CD4-positive, alpha-beta memory T cell (primary cell): Measurements from ENCODE around the gene MRPS25. TPM values are rescaled to one million over a fixed set of nuclear protein-coding genes. Genes with fewer than 3 reads are reported as not detected.

Experiments
- CTCF ChIA-PET: fragments of 350-600 bp; sonication (Branson Sonifier 250); formaldehyde crosslinking; loops from one replicate; lab custom pipeline; 2021; ENCODE audit warnings: inconsistent platforms; ENCODE audit not compliant: partially characterized antibody; lab: Charles Lee
- POLR2A ChIA-PET: fragments of 350-600 bp; sonication (Branson Sonifier 250); formaldehyde crosslinking; loops from one replicate; lab custom pipeline; 2021; ENCODE audit not compliant: partially characterized antibody; lab: Charles Lee
- DNase-seq, 5 donors: peaks; one replicate each; pipeline versions ENCODE4 v3.0.0 to v3.0.0-alpha.2; 2020 to 2022; ENCODE audit warnings: mixed read lengths in 1 of 5
- H3K27ac ChIP-seq: one replicate; pipeline ENCODE4 v1.7.0; 2013; ENCODE audit warnings: low read depth, low read length
- H3K27me3 ChIP-seq: 2 replicates; pipeline ENCODE4 v1.7.0; 2013; ENCODE audit warnings: mild to moderate bottlenecking, low read length, moderate library complexity; ENCODE audit not compliant: insufficient read depth
- H3K36me3 ChIP-seq: 2 replicates; pipeline ENCODE4 v1.7.0; 2013; ENCODE audit warnings: mild to moderate bottlenecking, low read length, moderate library complexity; ENCODE audit not compliant: insufficient read depth
- H3K4me1 ChIP-seq: 2 replicates; pipeline ENCODE4 v1.7.0; 2013; ENCODE audit warnings: mild to moderate bottlenecking, low read length, moderate library complexity; ENCODE audit not compliant: insufficient read depth
- H3K4me3 ChIP-seq, 2 donors: one replicate each; pipeline ENCODE4 v1.7.0; 2013; ENCODE audit warnings: low read length in 2 of 2, mild to moderate bottlenecking in 1 of 2
- H3K9me3 ChIP-seq, 2 donors: one replicate each; pipeline ENCODE4 v1.7.0; 2013; ENCODE audit warnings: low read length in 2 of 2, control low read depth in 1 of 2; ENCODE audit not compliant: control insufficient read depth in 1 of 2
- H3K27ac Mint-ChIP-seq, 7 donors: one replicate each; pipeline ENCODE4 v1.8.0; 2020 to 2021; ENCODE audit warnings: mixed read lengths in 7 of 7, mild to moderate bottlenecking in 6 of 7, inconsistent platforms in 3 of 7, moderate library complexity in 3 of 7
- H3K27me3 Mint-ChIP-seq, 2 donors: one replicate each; pipeline ENCODE4 v1.8.0; 2020 to 2021; ENCODE audit warnings: mixed read lengths in 2 of 2
- H3K36me3 Mint-ChIP-seq, 2 donors: one replicate each; pipeline ENCODE4 v1.8.0; 2020 to 2021; ENCODE audit warnings: mixed read lengths in 2 of 2, inconsistent platforms in 1 of 2, mild to moderate bottlenecking in 1 of 2
- H3K4me1 Mint-ChIP-seq, 4 donors: one replicate each; pipeline ENCODE4 v1.8.0; 2020 to 2021; ENCODE audit warnings: mixed read lengths in 4 of 4, mild to moderate bottlenecking in 1 of 4
- H3K4me3 Mint-ChIP-seq, 8 donors: one replicate each; pipeline ENCODE4 v1.8.0; 2020 to 2021; ENCODE audit warnings: mixed read lengths in 8 of 8, mild to moderate bottlenecking in 7 of 8, moderate library complexity in 6 of 8, inconsistent platforms in 3 of 8
- H3K9me3 Mint-ChIP-seq, 8 donors: one replicate each; pipeline ENCODE4 v1.8.0; 2020 to 2021; ENCODE audit warnings: mixed read lengths in 8 of 8, mild to moderate bottlenecking in 5 of 8, inconsistent platforms in 3 of 8, moderate library complexity in 1 of 8
- intact Hi-C: fragments of 100-400 bp; cut with micrococcal nuclease; formaldehyde crosslinking; loops from one replicate; pipeline ENCODE4 v1.15.1; 2023
- polyA plus RNA-seq, 2 donors: library from polyadenylated mRNA; unstranded; fragments of 300-500 nt; fragmentation: Illumina TruSeq; gene quantifications; one replicate each; pipeline ENCODE4 v1.2.3, GENCODE V29; 2021
- total RNA-seq, 2 experiments: library from RNA; stranded (reverse); gene quantifications; one replicate each; pipeline ENCODE4 v1.2.3, GENCODE V29; 2021

Gene MRPS25
- total and polyA plus RNA-seq, 4 experiments from 2014 or later = 15.1 to 80.3 (median 50.0) TPM

- Mint-ChIP-seq H3K36me3 (peaks cover 38 to 51% of the 10 kb centered on the region in 2 donors), H3K4me1 (peaks cover 0 to 8% (median 1%) of the 10 kb centered on the region in 4 donors), H3K27me3 (no peaks in the 10 kb centered on the region), H3K27ac (peak overlapping the region in 2 of 7 donors; percentile 0 to 39), H3K4me3 (no peak overlapping the region), H3K9me3 (no peaks in the 10 kb centered on the region)
- Histone ChIP-seq H3K4me1 (no peaks in the 10 kb centered on the region), H3K36me3 (peaks cover 45% of the 10 kb centered on the region), H3K27ac (no peak overlapping the region), H3K9me3 (no peaks in the 10 kb centered on the region), H3K4me3 (no peak overlapping the region), H3K27me3 (no peaks in the 10 kb centered on the region)
- intact Hi-C loops = no loop called here
- CTCF ChIA-PET = no interaction called here
- no peak for DNase-seq
- POLR2A ChIA-PET = no interaction called here
Measured at GRCh38 chr3:15071699-15072098, 6.6 kb upstream of the MRPS25 start.

DNA sequence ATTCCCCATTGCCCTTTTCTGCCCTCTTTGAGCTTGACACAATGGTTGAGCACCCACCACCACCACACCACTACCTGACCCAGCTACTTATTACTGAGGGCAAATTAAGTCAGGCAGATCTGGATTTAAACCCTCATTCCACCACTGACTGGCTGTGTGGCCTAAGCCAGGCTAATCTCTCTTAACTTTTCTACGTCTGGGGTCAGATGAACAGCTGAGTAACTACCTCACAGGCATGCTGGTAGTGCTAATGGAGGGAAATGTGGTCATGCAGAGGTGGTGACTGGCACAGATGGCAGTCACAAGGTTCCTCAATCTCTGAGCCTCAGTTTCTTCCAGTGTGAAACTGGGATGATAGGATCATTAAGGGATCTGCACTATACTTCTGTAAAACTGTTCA is 4.3 kb upstream of the MRPS25 start:
- Histone ChIP-seq H3K9me3 (no peaks in the 10 kb centered on the region), H3K27me3 (no peaks in the 10 kb centered on the region), H3K4me1 (peaks cover 2% of the 10 kb centered on the region), H3K36me3 (peaks cover 25% of the 10 kb centered on the region), H3K4me3 (no peak overlapping the region), H3K27ac (no peak overlapping the region)
- no peaks in the 10 kb centered on the region for H3K27me3 Mint-ChIP-seq
- H3K36me3 Mint-ChIP-seq = peaks cover 19 to 35% of the 10 kb centered on the region in 2 donors
- H3K9me3 Mint-ChIP-seq = no peaks in the 10 kb centered on the region
- peaks cover 3 to 20% (median 10%) of the 10 kb centered on the region in 4 donors for H3K4me1 Mint-ChIP-seq
- POLR2A ChIA-PET = no interaction called here
- intact Hi-C loops = no loop called here
- no peak overlapping the region for H3K4me3 Mint-ChIP-seq
- DNase-seq = no peak
- CTCF ChIA-PET = interaction anchor here (0.6 to 1.5 kb wide), 5 partner anchors 19 to 49 kb away, joined by 3 to 5 read pairs (median 4); no protein-coding TSS in a partner anchor
- H3K27ac Mint-ChIP-seq = peak overlapping the region in 2 of 7 donors; percentile 14 to 58

DNA sequence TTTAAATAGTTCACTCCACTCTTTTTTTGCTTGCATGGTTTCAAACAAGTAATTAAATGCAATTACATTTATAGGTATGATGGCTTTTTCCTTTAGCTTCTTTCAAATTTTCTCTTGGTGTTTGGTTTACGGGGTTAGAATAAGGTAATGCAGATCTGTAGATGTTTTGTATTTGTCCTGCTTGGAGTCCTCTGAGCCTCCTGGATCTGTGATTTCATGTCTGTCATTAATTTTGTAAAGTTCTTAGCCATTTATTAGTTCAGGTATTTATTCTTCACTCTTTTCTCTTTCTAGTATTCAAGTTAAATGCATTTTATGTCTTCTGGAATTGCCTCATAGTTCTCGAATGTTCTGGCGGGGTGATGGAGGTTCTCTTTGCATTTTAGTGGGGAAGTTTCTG is 1.4 kb upstream of the MRPS25 start:
- DNase-seq = no peak
- Histone ChIP-seq H3K27ac (no peak overlapping the region), H3K36me3 (peaks cover 4% of the 10 kb centered on the region), H3K27me3 (no peaks in the 10 kb centered on the region), H3K4me3 (no peak overlapping the region), H3K4me1 (peaks cover 18% of the 10 kb centered on the region), H3K9me3 (no peaks in the 10 kb centered on the region)
- Mint-ChIP-seq H3K9me3 (no peaks in the 10 kb centered on the region), H3K27me3 (no peaks in the 10 kb centered on the region), H3K4me1 (peaks cover 11 to 29% (median 24%) of the 10 kb centered on the region in 4 donors), H3K36me3 (peaks cover 2 to 18% of the 10 kb centered on the region in 2 donors), H3K27ac (peak overlapping the region in 1 of 7 donors; percentile 17), H3K4me3 (peak overlapping the region in 5 of 8 donors; percentile 6 to 56 (median 40))
- POLR2A ChIA-PET = interaction anchor here (3.8 kb wide), 1 partner anchor 32 kb away, joined by 37 read pairs; the partner anchor contains the start of gene RBSN
- intact Hi-C loops = no loop called here
- CTCF ChIA-PET = no interaction called here

DNA sequence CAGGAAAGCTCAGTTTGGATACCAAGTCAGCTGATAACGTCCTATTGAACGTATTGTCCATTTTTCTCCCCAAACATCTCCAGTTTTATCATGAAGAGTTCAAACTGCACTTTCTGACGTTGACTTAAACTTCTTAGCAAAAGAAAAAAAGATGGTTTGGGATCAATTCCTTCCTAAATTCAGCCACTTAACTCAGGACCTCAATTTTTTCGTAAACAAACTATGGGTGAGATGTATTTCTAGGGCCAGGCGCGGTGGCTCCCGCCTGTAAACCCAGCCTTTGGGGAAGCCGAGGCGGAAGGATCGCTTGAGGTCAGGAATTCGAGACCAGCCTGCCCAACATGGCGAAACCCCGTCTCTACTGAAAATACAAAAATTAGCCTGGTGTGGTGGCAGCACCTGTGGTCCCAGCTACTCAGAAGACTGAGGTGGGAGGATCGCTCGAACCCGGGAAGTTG is 464 bp upstream of the MRPS25 start:
- intact Hi-C loops = loop anchor here (1.0 kb wide), 4 partner anchors 34 to 887 kb away; partner anchors contain the start of genes CCDC174, LSM3, RBSN and XPC
- POLR2A ChIA-PET = interaction anchor here (0.8 to 3.8 kb wide), 10 partner anchors 7 to 887 kb away, joined by 3 to 37 read pairs (median 6); partner anchors contain the start of genes CAPN7, CCDC174, LSM3 and NR2C2
- H3K4me3 Mint-ChIP-seq = peak overlapping the region; percentile 93 to 99 (median 96)

DNA sequence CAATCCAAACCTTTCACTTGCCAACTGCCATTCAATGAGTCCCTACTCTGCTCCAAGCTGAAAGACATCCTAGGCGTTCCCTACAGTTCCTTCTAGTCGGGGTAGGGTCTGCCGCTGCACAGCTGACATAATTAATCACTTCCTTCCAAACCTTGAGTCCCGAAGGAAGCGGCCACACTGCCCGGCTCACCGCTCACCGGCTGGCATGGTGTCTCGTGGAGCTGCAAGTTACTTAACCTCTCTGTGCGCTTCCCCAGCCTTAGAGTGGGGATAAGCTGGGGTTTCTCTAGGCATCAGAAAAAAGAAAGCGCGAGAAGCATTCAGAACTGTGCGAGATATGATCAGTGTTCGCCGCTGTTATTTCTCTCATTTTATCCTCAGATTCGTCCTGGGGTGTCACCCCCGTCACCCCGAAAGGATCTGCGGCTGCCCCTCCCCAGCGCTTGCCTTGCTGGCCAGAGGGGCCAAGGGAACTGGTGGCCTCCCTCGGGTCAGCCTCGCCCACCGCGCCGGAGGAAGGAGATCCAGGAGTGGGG is 748 bp downstream of the MRPS25 start:
- Mint-ChIP-seq H3K9me3 (no peaks in the 10 kb centered on the region), H3K27ac (peak overlapping the region in 6 of 7 donors; percentile 67 to 98 (median 90)), H3K4me3 (peak overlapping the region; percentile 93 to 99 (median 96)), H3K27me3 (no peaks in the 10 kb centered on the region), H3K4me1 (peaks cover 15 to 40% (median 28%) of the 10 kb centered on the region in 4 donors), H3K36me3 (peaks cover 6 to 12% of the 10 kb centered on the region in 2 donors)
- POLR2A ChIA-PET = interaction anchor here (1.0 to 3.8 kb wide), 10 partner anchors 9 to 886 kb away, joined by 3 to 37 read pairs (median 6); partner anchors contain the start of genes CCDC174, LSM3, NR2C2 and RBSN
- H3K4me3 ChIP-seq = peak overlapping the region; percentile 19 to 78
- peak overlapping the region; percentile 79 for H3K27ac ChIP-seq
- peak in 3 of 5 donors; percentile 6 to 13 (median 12) for DNase-seq
- peaks cover 18% of the 10 kb centered on the region for H3K4me1 ChIP-seq
- intact Hi-C loops = no loop called here
- no peaks in the 10 kb centered on the region for H3K9me3 ChIP-seq
- H3K27me3 ChIP-seq = no peaks in the 10 kb centered on the region
- CTCF ChIA-PET = interaction anchor here (0.6 to 2.1 kb wide), 6 partner anchors 11 to 457 kb away, joined by 3 to 10 read pairs (median 4); partner anchors contain the start of gene RBSN
- H3K36me3 ChIP-seq = no peaks in the 10 kb centered on the region

More for the DNA sequence above, 464 bp upstream of the MRPS25 start:
- Histone ChIP-seq H3K27ac (peak overlapping the region; percentile 79), H3K27me3 (no peaks in the 10 kb centered on the region), H3K4me1 (peaks cover 18% of the 10 kb centered on the region), H3K36me3 (no peaks in the 10 kb centered on the region), H3K9me3 (no peaks in the 10 kb centered on the region), H3K4me3 (peak overlapping the region; percentile 19 to 78)
- no peaks in the 10 kb centered on the region for H3K9me3 Mint-ChIP-seq
- H3K36me3 Mint-ChIP-seq = peaks cover 0 to 12% of the 10 kb centered on the region in 2 donors
- no peak for DNase-seq
- CTCF ChIA-PET = interaction anchor here (0.6 to 2.1 kb wide), 4 partner anchors 13 to 138 kb away, joined by 3 to 10 read pairs (median 6); no protein-coding TSS in a partner anchor
- H3K27ac Mint-ChIP-seq = peak overlapping the region in 4 of 7 donors; percentile 88 to 97 (median 96)
- no peaks in the 10 kb centered on the region for H3K27me3 Mint-ChIP-seq
- H3K4me1 Mint-ChIP-seq = peaks cover 11 to 33% (median 24%) of the 10 kb centered on the region in 4 donors

DNA sequence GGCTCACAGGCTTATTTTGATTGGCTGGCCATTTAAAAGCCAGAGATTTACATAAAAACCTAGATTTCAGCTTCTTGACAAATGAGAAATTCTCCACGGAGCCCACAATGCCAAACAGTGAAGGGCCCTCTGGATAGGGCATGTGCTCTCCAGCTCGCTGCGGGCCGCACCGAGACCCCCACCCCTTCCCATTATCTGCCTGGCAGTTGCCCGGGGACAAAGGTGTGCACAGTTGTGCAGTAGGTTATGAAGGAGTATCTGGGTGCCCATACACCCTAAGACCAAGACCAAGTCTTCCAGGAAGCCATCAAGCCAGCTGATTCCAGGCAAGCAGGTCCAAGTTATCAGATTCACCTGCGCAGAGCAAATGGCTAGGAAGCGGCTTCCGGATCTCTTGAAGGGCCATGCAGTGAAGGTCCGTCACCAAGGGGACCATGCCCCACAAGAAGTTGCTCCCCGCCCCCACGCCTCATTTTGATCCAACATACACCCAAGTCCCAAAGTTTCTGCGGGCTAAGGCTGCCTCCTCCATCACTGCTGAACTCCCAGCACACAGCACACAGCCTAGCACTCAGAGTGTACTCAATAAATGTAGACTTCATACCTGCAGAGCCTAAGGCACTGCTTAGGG is 1.3 kb downstream of the MRPS25 start:
- peak overlapping the region; percentile 79 for H3K27ac ChIP-seq
- ChIA-PET CTCF (interaction anchor here (0.9 to 2.1 kb wide), 5 partner anchors 11 to 140 kb away, joined by 3 to 10 read pairs (median 4); partner anchors contain the start of gene RBSN), POLR2A (interaction anchor here (1.1 to 3.8 kb wide), 7 partner anchors 9 to 413 kb away, joined by 3 to 37 read pairs (median 7); partner anchors contain the start of genes CCDC174 and RBSN)
- peaks cover 18% of the 10 kb centered on the region for H3K4me1 ChIP-seq
- intact Hi-C loops = no loop called here
- peaks cover 15 to 41% (median 28%) of the 10 kb centered on the region in 4 donors for H3K4me1 Mint-ChIP-seq
- H3K36me3 Mint-ChIP-seq = peaks cover 7 to 14% of the 10 kb centered on the region in 2 donors
- DNase-seq = no peak
- peak overlapping the region; percentile 93 to 99 (median 96) for H3K4me3 Mint-ChIP-seq
- no peaks in the 10 kb centered on the region for H3K27me3 ChIP-seq
- H3K36me3 ChIP-seq = peaks cover 3% of the 10 kb centered on the region
- no peaks in the 10 kb centered on the region for H3K9me3 Mint-ChIP-seq
- no peaks in the 10 kb centered on the region for H3K9me3 ChIP-seq
- peak overlapping the region; percentile 19 to 78 for H3K4me3 ChIP-seq
- H3K27ac Mint-ChIP-seq = peak overlapping the region in 6 of 7 donors; percentile 67 to 98 (median 90)
- no peaks in the 10 kb centered on the region for H3K27me3 Mint-ChIP-seq
